ENCODE data around the gene ZFPM1.

GRCh38 chr16:88471575-88471974 lies 18.5 kb downstream of the ZFPM1 start:
- TF ChIP-seq CTCF (conservative IDR thresholded peaks at IDR 0.05 in 1 of 2, IDR thresholded peaks at IDR 0.05 in 1 of 2; ENCODE audit: extremely low read depth in 1 of 2, insufficient read depth in 1 of 2, low read depth in 1 of 2, low read length in 2 of 2) (no peak), EZH2 (IDR thresholded peaks at IDR 0.05; ENCODE audit: borderline replicate concordance, low read length) (no peak)
